DMS114 treated with DMSO at 0.1 percent for 48 hours (cell line): ENCODE data around the gene TRIP6.
"Not testable (repeated sequence)": the region's sequence is repeated elsewhere in the genome, so short reads cannot be mapped to it uniquely, and the experiment has no call there.

ENCODE experiments used
- DNase-seq: peaks from one replicate; lab custom pipeline; 2025; ENCODE audit not compliant: unreplicated experiment; lab: John Stamatoyannopoulos, UW

Gene TRIP6

GRCh38 chr7:100910443-100910842 is 43.3 kb downstream of the TRIP6 start:
- DNase-seq: not testable (repeated sequence)

- DNase-seq: no peak
Measured at GRCh38 chr7:100911484-100911883, 44.3 kb downstream of the TRIP6 start.

GRCh38 chr7:100914208-100914878 is 47.2 kb downstream of the TRIP6 start:
- DNase-seq: no peak

GRCh38 chr7:100914879-100915447 is 47.8 kb downstream of the TRIP6 start:
- DNase-seq: no peak

GRCh38 chr7:100919335-100919734 is 52.1 kb downstream of the TRIP6 start:
- DNase-seq: not testable (repeated sequence)

DNA sequence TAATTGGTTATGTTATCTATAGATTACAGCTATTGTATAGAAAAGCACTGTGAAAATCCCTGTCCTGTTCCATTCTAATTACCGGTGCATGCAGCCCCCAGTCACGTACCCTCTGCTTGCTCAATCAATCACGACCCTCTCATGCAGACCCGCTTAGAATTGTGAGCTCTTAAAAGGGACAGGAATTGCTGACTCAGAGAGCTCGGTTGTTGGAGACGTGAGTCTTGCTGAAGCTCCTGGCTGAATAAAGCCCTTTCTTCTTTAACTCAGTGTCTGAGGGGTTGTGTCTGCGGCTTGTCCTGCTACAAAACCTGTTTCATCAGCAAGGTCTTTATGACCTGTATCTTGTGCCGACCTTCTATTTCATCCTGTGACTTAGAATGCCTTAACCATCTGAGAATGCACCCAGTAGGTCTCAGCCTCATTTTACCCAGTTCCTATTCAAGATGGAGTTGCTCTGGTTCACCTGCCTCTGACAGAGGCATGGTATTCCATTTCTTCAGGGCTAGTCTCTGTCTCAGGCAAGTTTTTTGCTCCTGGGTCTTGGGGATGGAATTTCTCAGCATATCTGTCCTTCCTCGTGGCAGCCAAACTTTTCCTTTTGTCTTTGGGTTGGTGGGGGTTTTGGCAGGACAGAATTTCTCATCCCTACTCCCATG is 52.7 kb downstream of the TRIP6 start:
- not testable (repeated sequence) for DNase-seq

- no peak for DNase-seq
Measured at GRCh38 chr7:100921039-100921438, 53.9 kb downstream of the TRIP6 start.
